Osteoblast (primary cell): ENCODE measurements around the gene PAK4. TPM values are rescaled to one million over a fixed set of nuclear protein-coding genes. Genes with fewer than 3 reads are reported as not detected.

ENCODE experiments used
- DNase-seq: peaks from one replicate; pipeline ENCODE4 v3.0.0; 2011; ENCODE audit warnings: low spot score, mixed read lengths; ENCODE audit not compliant: insufficient read length; ENCODE audit errors: missing footprints
- H2AFZ ChIP-seq: 2 replicates; pipeline ENCODE4 v1.6.0; 2011; ENCODE audit warnings: mild to moderate bottlenecking, low read length
- H3K27ac ChIP-seq: 2 replicates; pipeline ENCODE4 v1.5.1; 2011; ENCODE audit warnings: mild to moderate bottlenecking, low read depth, low read length, moderate library complexity
- H3K27me3 ChIP-seq: 2 replicates; pipeline ENCODE4 v1.6.0; 2012; ENCODE audit warnings: mild to moderate bottlenecking, control low read depth, inconsistent platforms, low read length, moderate library complexity; ENCODE audit not compliant: insufficient read depth
- H3K36me3 ChIP-seq: 2 replicates; pipeline ENCODE4 v1.5.1; 2011; ENCODE audit warnings: mild to moderate bottlenecking, low read length, control low read depth, moderate library complexity; ENCODE audit not compliant: insufficient read depth
- H3K4me1 ChIP-seq: 2 replicates; pipeline ENCODE4 v1.5.1; 2011; ENCODE audit warnings: mild to moderate bottlenecking, low read length, control low read depth, moderate library complexity; ENCODE audit not compliant: insufficient read depth
- H3K4me2 ChIP-seq: 2 replicates; pipeline ENCODE4 v1.6.0; 2011; ENCODE audit warnings: mild to moderate bottlenecking, low read length; ENCODE audit not compliant: insufficient read depth
- H3K4me3 ChIP-seq: fragments of 200-600 bp; sonication (generic); 3 replicates; pipeline ENCODE4 v1.5.1; 2012; ENCODE audit warnings: mild to moderate bottlenecking, low read length, inconsistent platforms; ENCODE audit not compliant: insufficient read depth
- H3K79me2 ChIP-seq: 2 replicates; pipeline ENCODE4 v1.6.0; 2012; ENCODE audit warnings: mild to moderate bottlenecking, low read length, control low read depth, inconsistent platforms; ENCODE audit not compliant: insufficient read depth
- H3K9me3 ChIP-seq: 2 replicates; pipeline ENCODE4 v1.5.1; 2011; ENCODE audit warnings: low read depth, low read length, control low read depth
- H4K20me1 ChIP-seq: 2 replicates; pipeline ENCODE4 v1.6.0; 2012; ENCODE audit warnings: mild to moderate bottlenecking, low read length, control low read depth; ENCODE audit not compliant: insufficient read depth
- total RNA-seq: library from RNA; depleted of rRNA; stranded (reverse); fragments of >200 nt; gene quantifications from 2 replicates; pipeline ENCODE4 v1.2.3, GENCODE V29; 2012
- TF ChIP-seq, protein P1 (sequence below): IDR thresholded peaks from 2 replicates; pipeline ENCODE4 v1.5.1; 2011; ENCODE audit warnings: mild to moderate bottlenecking, low read depth, low read length, moderate library complexity; ENCODE audit errors: extremely low read depth

The PAK4 gene
- total RNA-seq, 1 donor = 9.4 TPM

DNA sequence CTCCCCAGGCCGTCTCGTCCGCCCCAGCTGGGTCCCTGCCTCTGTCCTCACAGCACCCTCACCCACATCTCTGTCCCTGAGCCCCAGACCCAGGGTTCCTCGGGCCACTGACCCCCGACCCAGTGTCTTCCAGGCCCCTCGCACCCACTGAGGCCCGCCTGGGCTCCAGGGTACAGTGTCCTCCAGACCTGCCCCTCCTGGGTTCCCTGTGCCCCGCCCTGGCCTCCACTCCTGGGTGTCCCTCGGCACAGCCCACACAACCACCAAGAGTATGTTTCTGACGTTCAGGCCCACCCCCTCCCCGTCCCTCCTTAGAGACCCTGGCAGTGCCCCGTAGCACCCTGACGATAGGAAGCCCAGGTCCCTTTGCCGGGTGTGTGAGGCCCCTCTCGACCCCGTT is 48.6 kb downstream of the PAK4 start:
- TF ChIP-seq, protein P1, sequence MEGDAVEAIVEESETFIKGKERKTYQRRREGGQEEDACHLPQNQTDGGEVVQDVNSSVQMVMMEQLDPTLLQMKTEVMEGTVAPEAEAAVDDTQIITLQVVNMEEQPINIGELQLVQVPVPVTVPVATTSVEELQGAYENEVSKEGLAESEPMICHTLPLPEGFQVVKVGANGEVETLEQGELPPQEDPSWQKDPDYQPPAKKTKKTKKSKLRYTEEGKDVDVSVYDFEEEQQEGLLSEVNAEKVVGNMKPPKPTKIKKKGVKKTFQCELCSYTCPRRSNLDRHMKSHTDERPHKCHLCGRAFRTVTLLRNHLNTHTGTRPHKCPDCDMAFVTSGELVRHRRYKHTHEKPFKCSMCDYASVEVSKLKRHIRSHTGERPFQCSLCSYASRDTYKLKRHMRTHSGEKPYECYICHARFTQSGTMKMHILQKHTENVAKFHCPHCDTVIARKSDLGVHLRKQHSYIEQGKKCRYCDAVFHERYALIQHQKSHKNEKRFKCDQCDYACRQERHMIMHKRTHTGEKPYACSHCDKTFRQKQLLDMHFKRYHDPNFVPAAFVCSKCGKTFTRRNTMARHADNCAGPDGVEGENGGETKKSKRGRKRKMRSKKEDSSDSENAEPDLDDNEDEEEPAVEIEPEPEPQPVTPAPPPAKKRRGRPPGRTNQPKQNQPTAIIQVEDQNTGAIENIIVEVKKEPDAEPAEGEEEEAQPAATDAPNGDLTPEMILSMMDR = no peak
- Histone ChIP-seq H3K27ac (no peak overlapping the region), H3K79me2 (no peaks in the 10 kb centered on the region), H3K4me1 (no peaks in the 10 kb centered on the region), H3K36me3 (peaks cover 19% of the 10 kb centered on the region), H2AFZ (no peak overlapping the region), H3K9me3 (no peaks in the 10 kb centered on the region), H3K27me3 (no peaks in the 10 kb centered on the region), H4K20me1 (peaks cover 8% of the 10 kb centered on the region), H3K4me2 (no peak overlapping the region), H3K4me3 (no peak overlapping the region)
- peak; percentile 69 for DNase-seq

DNA sequence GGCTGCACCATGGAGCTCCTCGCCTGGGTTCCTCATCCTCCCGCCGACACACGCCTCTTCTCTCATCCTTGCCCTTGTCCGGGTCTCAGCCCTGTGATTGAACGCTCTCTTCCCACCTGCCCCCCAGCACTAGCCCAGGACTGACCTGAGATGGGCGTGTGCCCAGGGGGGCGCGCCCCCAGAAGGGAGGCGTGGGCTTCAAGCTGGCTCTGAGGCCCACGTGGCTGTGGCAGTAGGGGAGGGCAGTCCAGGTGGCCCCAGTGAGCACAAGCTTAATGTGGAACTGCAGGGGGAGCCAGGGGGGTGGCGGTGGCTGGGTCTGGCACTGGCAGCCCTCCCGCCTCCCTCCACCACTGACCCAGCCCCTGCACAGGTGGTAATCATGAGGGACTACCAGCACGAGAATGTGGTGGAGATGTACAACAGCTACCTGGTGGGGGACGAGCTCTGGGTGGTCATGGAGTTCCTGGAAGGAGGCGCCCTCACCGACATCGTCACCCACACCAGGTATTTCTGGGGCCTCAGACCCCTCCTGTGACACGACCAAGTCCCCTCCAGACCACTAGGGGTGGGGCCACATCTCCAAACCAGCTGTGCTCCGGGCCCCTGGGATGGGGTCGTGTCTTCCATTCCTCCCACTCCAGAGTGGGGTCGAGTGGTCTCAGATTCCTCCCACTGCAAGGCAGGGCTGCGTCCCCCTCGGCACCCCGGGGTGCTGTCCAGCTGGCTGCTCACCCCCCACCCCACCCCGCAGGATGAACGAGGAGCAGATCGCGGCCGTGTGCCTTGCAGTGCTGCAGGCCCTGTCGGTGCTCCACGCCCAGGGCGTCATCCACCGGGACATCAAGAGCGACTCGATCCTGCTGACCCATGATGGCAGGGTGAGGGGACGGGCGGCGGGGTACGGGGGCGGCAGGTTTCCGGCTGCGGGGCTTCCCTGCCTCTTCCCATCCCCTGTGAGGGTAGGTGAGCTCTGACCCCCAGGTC is 49.3 kb downstream of the PAK4 start:
- DNase-seq = peak; percentile 84
- no peaks in the 10 kb centered on the region for H3K27me3 ChIP-seq
- H3K36me3 ChIP-seq = peaks cover 23% of the 10 kb centered on the region
- no peaks in the 10 kb centered on the region for H3K4me1 ChIP-seq
- TF ChIP-seq, protein P1 = no peak
- H3K4me3 ChIP-seq = no peak overlapping the region
- no peak overlapping the region for H3K27ac ChIP-seq
- no peak overlapping the region for H2AFZ ChIP-seq
- H3K9me3 ChIP-seq = no peaks in the 10 kb centered on the region
- peaks cover 8% of the 10 kb centered on the region for H4K20me1 ChIP-seq
- no peak overlapping the region for H3K4me2 ChIP-seq
- no peaks in the 10 kb centered on the region for H3K79me2 ChIP-seq

DNA sequence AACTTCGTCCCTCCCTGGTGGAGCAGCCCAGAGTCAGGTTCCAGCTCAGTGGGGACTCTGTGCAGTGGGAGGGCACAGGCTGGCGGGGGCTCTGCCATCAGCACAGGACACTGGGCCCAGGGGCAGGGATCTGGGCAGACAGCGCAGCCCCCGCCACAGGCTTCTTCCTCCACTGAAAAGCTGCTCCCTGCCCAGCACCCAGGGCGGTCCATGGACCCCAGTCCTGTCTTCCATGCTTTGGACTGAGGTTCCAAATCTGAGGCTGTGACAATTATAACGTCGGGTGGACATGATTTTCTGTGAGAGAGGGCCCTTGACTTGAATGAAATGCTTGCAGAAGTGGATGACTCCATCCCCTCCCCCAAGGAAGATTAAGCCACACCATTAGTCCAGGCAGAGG is 50.0 kb downstream of the PAK4 start:
- H3K4me3 ChIP-seq = no peak overlapping the region
- no peaks in the 10 kb centered on the region for H3K79me2 ChIP-seq
- H4K20me1 ChIP-seq = peaks cover 8% of the 10 kb centered on the region
- H3K27ac ChIP-seq = no peak overlapping the region
- no peaks in the 10 kb centered on the region for H3K4me1 ChIP-seq
- no peaks in the 10 kb centered on the region for H3K27me3 ChIP-seq
- peak; percentile 50 for DNase-seq
- no peak overlapping the region for H3K4me2 ChIP-seq
- H3K9me3 ChIP-seq = no peaks in the 10 kb centered on the region
- H2AFZ ChIP-seq = no peak overlapping the region
- TF ChIP-seq, protein P1 = no peak
- peaks cover 21% of the 10 kb centered on the region for H3K36me3 ChIP-seq

GRCh38 chr19:39177110-39177699 is 51.6 kb downstream of the PAK4 start:
- Histone ChIP-seq H2AFZ (no peak overlapping the region), H3K27me3 (no peaks in the 10 kb centered on the region), H4K20me1 (peaks cover 8% of the 10 kb centered on the region), H3K4me3 (no peak overlapping the region), H3K36me3 (peaks cover 17% of the 10 kb centered on the region), H3K9me3 (no peaks in the 10 kb centered on the region), H3K4me1 (no peaks in the 10 kb centered on the region), H3K4me2 (no peak overlapping the region), H3K79me2 (no peaks in the 10 kb centered on the region), H3K27ac (no peak overlapping the region)
- DNase-seq = no peak
- TF ChIP-seq, protein P1 = no peak
